RWPE2 (cell line): ENCODE data around the gene IL10.

Experiments used
- ATAC-seq: fragments of 200-7000 bp; cut with Tn5 transposase; 3 replicates; pipeline ENCODE4 v1.9.1; 2021; ENCODE audit warnings: low read depth
- DNase-seq: peaks from one replicate; pipeline ENCODE4 v3.0.0-alpha.2; 2020; ENCODE audit warnings: low spot score
- H3K27ac ChIP-seq: fragments of 450-650 bp; 2 replicates; pipeline ENCODE4 v1.5.1; 2017; ENCODE audit warnings: mild to moderate bottlenecking; ENCODE audit not compliant: poor library complexity, severe bottlenecking
- H3K27me3 ChIP-seq: fragments of 250-450 bp; sonication (Bioruptor Pico); 2 replicates; pipeline ENCODE4 v1.5.1; 2021; ENCODE audit warnings: mild to moderate bottlenecking, moderate library complexity; ENCODE audit not compliant: insufficient read depth, poor library complexity, severe bottlenecking
- H3K36me3 ChIP-seq: fragments of 250-450 bp; sonication (Bioruptor Pico); 2 replicates; pipeline ENCODE4 v1.5.1; 2020; ENCODE audit warnings: low read depth, mild to moderate bottlenecking, moderate library complexity
- H3K4me1 ChIP-seq: fragments of 250-450 bp; sonication (Bioruptor Pico); 2 replicates; pipeline ENCODE4 v1.5.1; 2021; ENCODE audit warnings: mild to moderate bottlenecking, moderate library complexity; ENCODE audit not compliant: insufficient read depth, poor library complexity, severe bottlenecking
- H3K4me3 ChIP-seq: fragments of 250-450 bp; sonication (Bioruptor Pico); 2 replicates; pipeline ENCODE4 v1.5.1; 2021; ENCODE audit warnings: mild to moderate bottlenecking, moderate library complexity; ENCODE audit not compliant: severe bottlenecking
- H3K9me3 ChIP-seq: fragments of 250-450 bp; sonication (Bioruptor Pico); 2 replicates; pipeline ENCODE4 v1.5.1; 2021; ENCODE audit warnings: mild to moderate bottlenecking, moderate library complexity; ENCODE audit not compliant: severe bottlenecking
- CTCF ChIP-seq: fragments of 450-650 bp; IDR thresholded peaks from one replicate; pipeline ENCODE4 v1.5.1; 2017; ENCODE audit warnings: mild to moderate bottlenecking, moderate library complexity; ENCODE audit not compliant: poor library complexity, severe bottlenecking

IL10 gene

DNA sequence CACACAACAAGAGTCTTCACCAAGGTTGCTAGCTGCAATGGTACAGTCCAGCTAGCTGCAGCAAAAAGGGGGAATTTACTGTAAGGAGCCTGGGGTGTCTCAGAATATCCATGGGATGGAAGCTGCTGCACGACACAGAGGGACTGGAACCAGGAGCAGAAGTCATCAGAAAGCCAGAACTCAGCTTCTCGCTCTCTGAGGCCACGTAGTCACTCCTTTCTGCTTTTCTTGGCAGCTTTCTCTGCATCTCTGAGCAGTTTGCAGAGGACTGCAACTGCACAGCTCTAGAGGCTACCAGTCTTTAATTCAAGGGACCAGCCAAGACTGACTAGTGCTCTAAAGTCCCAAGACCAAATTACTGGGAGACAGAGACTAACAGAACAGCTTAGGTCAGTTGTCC lies 27.0 kb upstream of the IL10 start:
- ATAC-seq: no peak
- Histone ChIP-seq H3K36me3 (no peaks in the 10 kb centered on the region), H3K4me3 (no peak overlapping the region), H3K4me1 (no peaks in the 10 kb centered on the region), H3K27ac (no peak overlapping the region), H3K9me3 (no peaks in the 10 kb centered on the region), H3K27me3 (no peaks in the 10 kb centered on the region)
- DNase-seq: no peak
- TF ChIP-seq CTCF: no peak

GRCh38 chr1:206798384-206798996 lies 26.2 kb upstream of the IL10 start:
- no peak for ATAC-seq
- no peak for DNase-seq
- Histone ChIP-seq H3K9me3 (no peaks in the 10 kb centered on the region), H3K4me1 (no peaks in the 10 kb centered on the region), H3K36me3 (no peaks in the 10 kb centered on the region), H3K27ac (no peak overlapping the region), H3K27me3 (no peaks in the 10 kb centered on the region), H3K4me3 (no peak overlapping the region)
- no peak for TF ChIP-seq CTCF

DNA sequence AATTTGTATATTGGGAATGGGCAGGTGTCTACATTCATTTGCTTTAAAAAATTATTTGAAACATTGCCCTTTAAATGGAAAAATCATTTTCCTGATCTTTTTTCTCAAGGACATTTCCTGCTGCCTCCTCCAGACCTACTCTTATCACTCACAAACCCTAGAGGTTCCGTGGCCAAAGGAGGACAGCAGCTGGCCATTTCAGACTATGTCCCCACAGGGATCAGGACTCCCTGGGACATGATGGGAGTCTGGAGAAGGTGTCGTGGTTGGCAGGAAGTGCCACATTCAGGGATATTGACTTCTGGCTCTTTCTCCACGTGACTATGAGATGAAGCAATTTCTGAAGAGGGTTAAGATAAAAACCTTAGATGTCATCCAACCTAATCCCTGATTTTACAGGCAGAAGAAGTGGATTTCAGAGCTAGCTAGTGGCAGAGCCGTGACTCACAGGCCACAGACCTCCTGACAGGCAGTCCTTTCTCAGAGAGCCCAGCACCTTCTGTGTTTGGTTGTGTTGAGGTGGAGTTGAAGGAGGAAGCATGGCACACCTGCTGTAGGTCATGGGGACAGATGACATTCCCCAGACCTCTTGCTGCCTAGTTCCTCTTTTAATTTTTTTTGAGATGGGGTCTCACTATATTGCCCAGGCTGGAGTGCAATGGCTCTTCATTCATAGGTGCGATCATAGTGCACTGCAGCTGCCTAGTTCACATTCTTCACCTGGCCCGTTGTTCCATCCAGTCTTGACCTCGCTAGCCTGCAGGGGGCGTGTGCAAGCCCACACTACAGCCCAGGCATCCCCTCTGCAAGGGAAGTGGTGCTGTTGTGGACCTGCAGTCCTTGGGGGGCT lies 25.5 kb upstream of the IL10 start:
- Histone ChIP-seq H3K36me3 (no peaks in the 10 kb centered on the region), H3K4me3 (no peak overlapping the region), H3K27ac (no peak overlapping the region), H3K27me3 (no peaks in the 10 kb centered on the region), H3K4me1 (no peaks in the 10 kb centered on the region), H3K9me3 (no peaks in the 10 kb centered on the region)
- TF ChIP-seq CTCF: peak; percentile 38
- ATAC-seq: no peak
- no peak for DNase-seq

DNA sequence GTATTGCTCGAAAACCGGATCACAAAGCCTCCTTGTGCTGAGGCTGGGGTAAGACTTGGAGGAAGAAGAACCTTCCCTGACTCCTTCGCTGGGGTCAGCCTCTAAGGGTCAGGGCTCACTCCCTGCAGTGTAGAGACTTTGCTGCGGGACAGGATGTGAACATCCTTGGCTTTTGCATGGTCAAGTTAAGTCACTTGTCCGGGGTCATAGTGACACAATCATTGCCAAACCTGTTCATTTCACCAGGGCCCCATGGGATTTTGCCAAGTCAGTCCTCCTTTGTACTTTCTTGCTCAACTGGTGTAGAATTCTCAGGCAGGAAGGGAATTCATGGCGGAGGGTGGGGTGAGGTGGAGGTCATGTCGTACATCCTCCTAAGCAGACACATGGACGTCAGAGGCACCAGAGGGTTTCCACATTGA lies 24.7 kb upstream of the IL10 start:
- Histone ChIP-seq H3K36me3 (no peaks in the 10 kb centered on the region), H3K4me1 (no peaks in the 10 kb centered on the region), H3K27me3 (no peaks in the 10 kb centered on the region), H3K27ac (no peak overlapping the region), H3K4me3 (no peak overlapping the region), H3K9me3 (no peaks in the 10 kb centered on the region)
- no peak for ATAC-seq
- DNase-seq: no peak
- no peak for TF ChIP-seq CTCF

DNA sequence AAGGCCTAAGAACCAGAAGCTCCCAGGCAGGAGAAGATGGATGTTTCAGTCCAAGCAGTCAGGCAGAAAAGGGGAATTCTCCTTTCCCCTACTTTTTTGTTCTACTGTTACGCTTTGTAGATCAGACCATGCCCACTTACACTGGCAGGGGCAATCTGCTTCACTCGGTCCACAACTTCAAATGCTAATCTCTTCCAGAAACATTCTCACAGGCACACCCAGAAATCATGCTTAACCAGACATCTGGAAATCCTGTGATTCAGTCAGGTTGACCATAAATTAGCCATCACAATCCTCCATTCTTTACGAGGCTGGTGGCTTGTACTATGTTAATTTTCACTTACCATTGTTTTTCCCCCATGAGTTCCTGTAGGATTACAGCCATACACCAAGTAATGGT lies 23.8 kb upstream of the IL10 start:
- H3K4me3 ChIP-seq: no peak overlapping the region
- DNase-seq (no peak), ATAC-seq (no peak)
- no peaks in the 10 kb centered on the region for H3K36me3 ChIP-seq
- H3K27ac ChIP-seq: no peak overlapping the region
- H3K4me1 ChIP-seq: no peaks in the 10 kb centered on the region
- H3K9me3 ChIP-seq: no peaks in the 10 kb centered on the region
- TF ChIP-seq CTCF: no peak
- no peaks in the 10 kb centered on the region for H3K27me3 ChIP-seq
